TTC549 (cell line): ENCODE data around the gene TRIM66.
"Not testable (repeated sequence)": the region's sequence is repeated elsewhere in the genome, so short reads cannot be mapped to it uniquely, and the experiment has no call there.

Source experiments
- FAIRE-seq: peaks from 2 replicates; lab custom pipeline; 2012; peaks lifted over from hg19 to GRCh38; lab: Jason Lieb, UNC

TRIM66 gene

GRCh38 chr11:8690374-8691342 is 8.2 kb upstream of the TRIM66 start:
- no peak for FAIRE-seq

GRCh38 chr11:8689726-8690255 is 7.3 kb upstream of the TRIM66 start:
- no peak for FAIRE-seq

DNA sequence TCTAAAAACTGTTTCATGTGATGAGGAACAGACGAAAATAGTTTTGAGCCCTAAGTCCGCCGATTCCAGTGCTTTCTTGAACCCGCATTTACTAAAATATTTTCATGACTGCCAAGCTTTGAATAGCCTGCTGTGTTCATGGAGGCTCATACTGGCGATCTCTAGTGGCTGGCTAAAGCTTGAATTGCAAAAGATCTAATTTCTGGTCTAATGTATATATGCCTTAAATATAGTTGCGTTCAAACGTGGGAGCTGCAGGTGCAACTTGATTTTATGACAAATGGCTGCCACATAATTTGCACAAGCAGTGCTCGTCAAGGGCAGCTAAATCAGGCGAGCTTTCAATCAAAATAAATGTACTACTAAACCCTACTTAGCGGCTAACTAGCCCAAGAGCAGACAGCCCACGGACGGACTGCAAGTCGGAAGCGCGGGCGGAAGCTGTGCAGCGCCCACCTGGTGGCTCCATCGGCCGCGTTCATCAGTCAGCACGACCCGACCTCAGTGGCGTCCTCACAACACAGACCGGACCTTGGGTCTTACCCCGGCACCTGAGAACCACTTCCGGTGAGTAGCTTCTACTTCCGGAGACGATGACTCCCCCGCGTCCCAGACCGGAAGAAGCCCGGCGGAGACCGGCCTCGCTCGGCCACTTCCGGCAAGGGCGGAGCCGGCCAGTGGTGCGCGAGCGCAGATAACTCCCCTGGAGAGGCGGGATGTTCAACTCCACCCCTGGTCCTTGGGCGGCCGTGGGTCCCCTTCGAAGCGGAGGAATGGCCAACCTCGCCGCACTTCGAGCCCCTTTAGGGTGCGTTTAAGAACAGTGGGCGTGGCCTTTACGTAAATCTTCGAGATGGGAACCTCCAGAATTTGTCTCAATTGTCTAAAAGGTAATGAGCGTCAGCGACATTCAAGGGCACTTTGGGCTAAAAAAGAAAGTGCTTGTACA is 6.2 kb upstream of the TRIM66 start:
- peak; percentile 73 for FAIRE-seq

DNA sequence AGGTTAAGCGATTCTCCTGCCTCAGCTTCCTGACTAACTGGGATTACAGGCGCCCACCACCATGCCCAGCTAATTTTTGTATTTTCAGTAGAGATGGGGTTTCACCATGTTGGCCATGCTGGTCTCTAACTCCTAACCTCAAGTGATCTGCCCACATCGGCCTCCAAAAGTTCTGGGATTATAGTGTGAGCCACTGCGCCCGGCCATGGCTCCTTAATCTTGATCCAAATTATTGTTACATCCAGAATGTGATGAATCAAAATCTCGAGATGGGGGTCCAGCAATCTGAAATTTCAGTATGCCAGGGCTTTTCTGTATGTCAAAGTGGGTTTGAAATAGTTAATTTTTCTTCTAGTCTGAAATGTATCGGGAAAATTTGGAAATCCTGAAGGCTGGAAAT is 3.9 kb upstream of the TRIM66 start:
- no peak for FAIRE-seq

DNA sequence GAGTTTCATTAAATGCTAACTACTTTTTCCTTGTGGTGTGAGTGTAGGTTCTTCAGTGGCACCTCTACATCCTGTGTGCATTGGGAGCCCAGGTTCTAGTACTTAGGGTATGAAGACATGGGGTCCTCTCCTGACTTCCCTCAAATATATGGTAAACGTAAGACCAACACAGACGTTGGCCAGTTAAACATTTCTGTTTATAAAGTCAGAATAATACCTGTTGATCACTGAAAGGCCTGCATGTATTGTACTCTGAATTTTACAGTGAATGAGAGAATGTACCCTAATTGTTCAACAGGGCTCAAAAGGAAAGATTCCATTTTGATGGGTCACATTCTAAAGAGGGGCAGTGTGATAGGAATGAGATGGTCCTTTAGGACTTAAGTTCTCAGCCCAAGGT is 3.4 kb upstream of the TRIM66 start:
- no peak for FAIRE-seq

DNA sequence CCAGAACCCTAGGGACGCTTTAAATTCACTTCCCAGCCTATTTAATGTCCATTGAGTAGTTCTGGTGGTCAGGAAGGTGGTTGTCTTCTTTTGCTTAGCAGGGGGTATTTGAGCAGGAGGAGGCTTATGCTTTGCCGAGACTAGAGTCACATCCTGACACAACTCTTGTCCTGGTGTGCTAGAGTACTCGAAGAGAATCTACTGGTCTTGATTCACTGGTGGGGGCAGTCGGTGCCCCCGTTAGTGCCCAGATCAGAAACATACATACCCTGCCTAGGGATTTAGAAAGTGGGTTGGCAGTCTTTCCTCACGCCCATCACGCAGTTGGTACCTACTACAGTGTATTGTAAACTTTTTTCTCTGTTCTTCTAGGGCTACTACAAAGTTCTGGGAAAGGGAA is 2.8 kb upstream of the TRIM66 start:
- FAIRE-seq = no peak

GRCh38 chr11:8684600-8685290 is 2.3 kb upstream of the TRIM66 start:
- no peak for FAIRE-seq

DNA sequence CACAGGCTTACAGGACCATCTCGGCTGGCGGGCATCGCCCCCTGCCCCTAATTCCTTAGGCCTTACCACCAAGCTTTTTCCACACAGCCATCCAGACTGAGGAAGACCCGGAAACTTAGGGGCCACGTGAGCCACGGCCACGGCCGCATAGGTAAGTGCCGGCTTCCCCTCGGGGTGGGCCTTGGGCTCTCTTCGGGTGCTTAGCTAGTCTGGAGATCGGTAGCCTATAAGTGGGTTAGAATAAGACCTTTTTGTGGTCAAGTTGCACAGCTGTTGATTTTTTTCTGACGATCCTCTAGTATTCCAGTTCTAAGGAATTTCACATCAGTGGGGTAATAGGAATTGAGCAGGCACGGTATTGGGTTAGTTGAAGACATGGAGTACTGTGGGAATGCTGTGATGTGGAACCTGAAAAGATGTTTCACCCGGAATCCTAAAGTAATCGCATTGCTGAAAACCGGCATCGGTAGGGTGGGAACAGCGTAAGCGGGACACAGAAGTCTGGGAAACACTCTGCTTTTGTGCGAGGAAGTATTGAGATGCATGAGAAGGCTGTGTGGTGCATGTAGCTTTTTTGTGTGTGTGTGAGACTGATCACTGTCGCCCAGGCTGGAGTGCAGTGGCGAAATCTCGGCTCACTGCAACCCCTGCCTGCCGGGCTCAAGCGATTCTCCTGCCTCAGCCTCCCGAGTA is 796 bp upstream of the TRIM66 start:
- FAIRE-seq = no peak

GRCh38 chr11:8681837-8682302 is 595 bp downstream of the TRIM66 start:
- FAIRE-seq = no peak

- no peak for FAIRE-seq
These were observed 3.5 kb downstream of the TRIM66 start for GRCh38 chr11:8679006-8679405.

GRCh38 chr11:8676458-8676857 is 6.0 kb downstream of the TRIM66 start:
- FAIRE-seq = no peak

DNA sequence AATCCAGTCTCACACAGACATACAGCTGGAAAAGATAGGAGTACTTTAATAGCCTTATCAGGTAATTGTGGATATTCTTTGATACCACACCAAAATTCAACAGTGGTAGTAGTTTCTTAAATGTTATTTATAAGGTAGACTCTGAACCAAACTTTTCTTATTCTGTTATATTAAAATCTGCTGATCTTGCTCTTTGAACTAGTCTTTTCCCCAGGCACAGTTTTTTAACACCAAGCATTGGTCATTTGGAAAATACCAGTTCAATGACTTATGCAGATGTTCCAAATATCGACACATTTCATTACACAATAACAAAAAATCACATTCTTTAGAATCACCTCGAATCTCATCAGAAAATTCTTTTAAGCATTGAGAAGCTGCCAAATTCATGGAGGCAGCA is 7.6 kb downstream of the TRIM66 start:
- no peak for FAIRE-seq

DNA sequence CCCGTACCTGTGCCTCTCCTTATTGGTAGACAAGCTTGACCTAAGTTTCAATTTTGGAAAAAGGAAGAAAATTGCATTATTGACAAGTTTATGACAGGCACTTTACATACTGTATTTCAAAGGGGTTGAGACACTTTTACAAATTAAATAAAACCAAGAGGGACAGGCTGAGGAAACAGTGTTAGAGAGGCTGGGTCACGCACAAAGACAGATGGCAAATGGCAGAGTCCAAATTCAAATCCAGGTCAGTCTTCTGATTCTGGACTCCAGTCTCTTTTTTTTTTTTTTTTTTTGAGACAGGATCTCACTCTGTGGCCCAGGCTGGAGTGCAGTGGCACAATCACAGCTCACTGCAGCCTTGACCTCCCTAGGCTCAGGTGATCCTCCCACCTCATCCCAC is 10.1 kb downstream of the TRIM66 start:
- no peak for FAIRE-seq

- no peak for FAIRE-seq
These were observed 10.8 kb downstream of the TRIM66 start for GRCh38 chr11:8671651-8672062.

DNA sequence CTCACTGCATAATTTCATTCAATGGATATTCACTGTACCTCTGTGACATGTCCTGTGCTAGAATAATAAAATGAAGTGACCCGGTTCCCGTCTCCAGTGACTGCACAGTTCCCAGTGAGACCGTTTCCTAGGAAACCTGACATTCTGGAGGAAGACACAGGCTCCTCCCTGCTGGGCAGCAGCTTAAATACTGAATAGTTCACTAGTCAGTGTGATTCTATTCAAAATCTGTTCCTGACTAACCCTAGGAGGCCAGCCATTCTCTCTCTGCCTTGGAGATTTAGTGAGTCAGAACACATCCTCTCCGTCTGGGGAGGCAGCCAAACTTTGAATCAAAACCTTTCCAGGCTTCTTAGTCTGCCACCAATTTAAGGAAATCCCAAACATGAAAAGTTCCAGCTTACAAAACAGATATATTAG is 11.3 kb downstream of the TRIM66 start:
- peak; percentile 98 for FAIRE-seq

DNA sequence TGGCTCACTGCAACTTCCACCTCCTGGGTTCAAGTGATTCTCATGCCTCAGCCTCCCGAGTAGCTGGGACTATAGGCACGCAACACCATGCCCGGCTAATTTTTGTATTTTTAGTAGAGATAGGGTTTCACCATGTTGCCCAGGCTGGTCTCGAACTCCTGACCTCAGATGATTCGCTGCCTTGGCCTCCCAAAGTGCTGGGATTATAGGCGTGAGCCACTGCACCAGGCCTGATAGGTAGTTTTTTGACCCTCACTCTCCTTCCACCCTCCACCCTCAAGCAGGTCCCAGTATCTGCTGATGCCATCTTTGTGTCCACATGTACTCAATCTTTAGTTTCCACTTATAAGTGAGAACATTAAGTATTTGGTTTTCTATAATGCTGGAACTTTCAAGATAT is 12.4 kb downstream of the TRIM66 start:
- not testable (repeated sequence) for FAIRE-seq

GRCh38 chr11:8665222-8665621 is 17.2 kb downstream of the TRIM66 start:
- FAIRE-seq = no peak

- FAIRE-seq = no peak
These were observed 21.3 kb downstream of the TRIM66 start for GRCh38 chr11:8661001-8661795.

GRCh38 chr11:8658321-8659057 is 24.0 kb downstream of the TRIM66 start:
- FAIRE-seq = no peak

GRCh38 chr11:8656291-8656690 is 26.2 kb downstream of the TRIM66 start:
- FAIRE-seq = no peak
